Heart right ventricle (tissue), 16 donors: Measurements from ENCODE around the gene SLC6A9. TPM values are rescaled to one million over a fixed set of nuclear protein-coding genes. Genes with fewer than 3 reads are reported as not detected.

Source experiments
- ATAC-seq, 8 donors: fragments of 200-7000 bp; cut with Tn5 transposase; one replicate each; pipeline ENCODE4 v1.9.1; 2020; ENCODE audit warnings: mild to moderate bottlenecking in 8 of 8, moderate library complexity in 8 of 8, moderate number of reproducible peaks in 1 of 8
- DNase-seq, 2 donors: peaks; one replicate each; pipeline ENCODE4 v3.0.0-alpha.2; 2020
- H3K27ac ChIP-seq, 10 donors: fragments of 200-600 bp; sonication (generic) in 2 of 10; one replicate each; pipeline versions ENCODE4 v1.5.0 to v1.8.0; 2020 to 2022; ENCODE audit warnings: mild to moderate bottlenecking in 3 of 10
- H3K27me3 ChIP-seq, 7 donors: fragments of 200-600 bp; one replicate each; pipeline ENCODE4 v1.8.0; 2021 to 2022; ENCODE audit warnings: mild to moderate bottlenecking in 2 of 7
- H3K36me3 ChIP-seq, 9 donors: fragments of 200-600 bp; sonication (generic) in 1 of 9; one replicate each; pipeline versions ENCODE4 v1.5.0 to v1.8.0; 2020 to 2022; ENCODE audit warnings: mild to moderate bottlenecking in 2 of 9
- H3K4me1 ChIP-seq, 9 donors: fragments of 200-600 bp; sonication (generic) in 1 of 9; one replicate each; pipeline versions ENCODE4 v1.5.0 to v1.8.0; 2020 to 2022; ENCODE audit warnings: mild to moderate bottlenecking in 4 of 9
- H3K4me3 ChIP-seq, 10 donors: fragments of 200-600 bp; sonication (generic) in 2 of 10; one replicate each; pipeline versions ENCODE4 v1.5.0 to v1.8.0; 2020 to 2022; ENCODE audit warnings: mild to moderate bottlenecking in 7 of 10, moderate library complexity in 2 of 10
- H3K9me3 ChIP-seq, 11 donors: fragments of 200-600 bp in 10 of 11; sonication (generic) in 2 of 11; one replicate each; pipeline versions ENCODE4 v1.5.0 to v1.8.0; 2013 to 2022; ENCODE audit warnings: mild to moderate bottlenecking in 2 of 11, control low read depth in 1 of 11, moderate library complexity in 1 of 11
- CTCF ChIP-seq, 9 donors: fragments of 200-600 bp; sonication (generic) in 2 of 9; IDR thresholded peaks; one replicate each; pipeline versions ENCODE4 v1.5.0 to v1.8.0; 2021 to 2022; ENCODE audit warnings: antibody characterized with exemption in 9 of 9, mild to moderate bottlenecking in 5 of 9, moderate library complexity in 1 of 9
- WGBS, 2 donors: extraction: QIAGEN DNeasy Blood & Tissue Kit; methylation state at CpG; one replicate each; pipeline ENCODE4 v1.1.7; 2013; ENCODE audit warnings: inconsistent platforms in 1 of 2; 5-methylcytosine and 5-hydroxymethylcytosine counted together
- intact Hi-C, 10 donors: fragments of 100-400 bp; cut with DNase I; formaldehyde crosslinking; loops; one replicate each; pipeline versions ENCODE4 v1.11.1 to v1.14.2; 2022
- polyA plus RNA-seq, 2 donors: library from polyadenylated mRNA; stranded (reverse); fragments of 200-250 nt; gene quantifications; one replicate each; pipeline ENCODE4 v1.2.3, GENCODE V29; 2013
- total RNA-seq, 10 donors: library from RNA; stranded (reverse); fragmentation: NEBNext Ultra II Directional in 3 of 10; extraction: Animal tissue kit (Norgen Biotek cat#: 25700) in 3 of 10; gene quantifications; one replicate each; pipeline versions ENCODE4 v1.2.1 to v1.2.4, GENCODE V29; 2021 to 2023
- donor health status: Arrhythmogenic right ventricular cardiomyopathy.
- donor health status: ischemic (EF 13 %, LVEDD 7.1; RV severe dilation, severe dysfunction).
- donor health status: healthy with polysubstance abuse.
- donor health status: DM: no; HTN: yes; CAD: no.
- donor health status: DM: no; HTN: no; CAD: no.
- donor health status: ischemic (EF 25% LVEDD 6.9; RV normal size, moderate dysfunction).
- donor health status: ischemic (EF 25% LVEDD 5.7; RV mildly dilated, moderate dysfunction).
- donor health status: healthy.
- donor health status: DM: yes; HTN: yes; CAD: no.
- donor health status: Ischemic cardiomyopathy.
- donor health status: ischemic (EF 35%, LVEDD 5.7; RV mildly dilated, moderate dysfunction).
- donor health status: nonischemic (EF 11% LVEDD 7.7; RV severe dilation, severe dysfunction).
- donor health status: DM: yes; HTN: yes; CAD: no.
- donor health status: PGD.
- donor health status: ischemic (EF 29% LVEDD 5.4; RV normal size, mild dysfunction).
- donor health status: nonischemic (EF 23%, LVEDD 6.1; RV moderate dilation, normal function).

Gene SLC6A9
- total and polyA plus RNA-seq, 12 donors, result 0.32 to 1.7 (median 0.96) TPM

GRCh38 chr1:44015206-44015605 lies 16.1 kb downstream of the SLC6A9 start:
- intact Hi-C loops, result no loop called here
- Histone ChIP-seq H3K27me3 (no peaks in the 10 kb centered on the region), H3K4me3 (no peak overlapping the region), H3K36me3 (no peaks in the 10 kb centered on the region), H3K9me3 (no peaks in the 10 kb centered on the region), H3K27ac (no peak overlapping the region), H3K4me1 (peaks cover 0 to 21% (median 0%) of the 10 kb centered on the region in 9 donors)
- WGBS, 2 donors, result 46 to 57% methylated on average over 3 of the region's 3 CpGs
- DNase-seq (peak in 1 of 2 donors; percentile 38), ATAC-seq (peak; percentile 39 to 76 (median 49))
- no peak for TF ChIP-seq CTCF (IDR thresholded peaks at IDR 0.05)

GRCh38 chr1:44014365-44015104 lies 16.7 kb downstream of the SLC6A9 start:
- DNase-seq (no peak), ATAC-seq (no peak)
- Histone ChIP-seq H3K36me3 (no peaks in the 10 kb centered on the region), H3K4me3 (no peak overlapping the region), H3K27me3 (no peaks in the 10 kb centered on the region), H3K4me1 (peaks cover 0 to 21% (median 0%) of the 10 kb centered on the region in 9 donors), H3K9me3 (no peaks in the 10 kb centered on the region), H3K27ac (no peak overlapping the region)
- 66 to 72% methylated on average over 8 of the region's 8 CpGs for WGBS, 2 donors
- intact Hi-C loops, result no loop called here
- no peak for TF ChIP-seq CTCF (IDR thresholded peaks at IDR 0.05)

- H3K9me3 ChIP-seq, result no peaks in the 10 kb centered on the region
- ATAC-seq (no peak), DNase-seq (no peak)
- peaks cover 0 to 21% (median 0%) of the 10 kb centered on the region in 9 donors for H3K4me1 ChIP-seq
- no peaks in the 10 kb centered on the region for H3K27me3 ChIP-seq
- WGBS, 2 donors, result 79 to 85% methylated on average over 5 of the region's 5 CpGs
- intact Hi-C loops, result no loop called here
- H3K27ac ChIP-seq, result no peak overlapping the region
- H3K4me3 ChIP-seq, result no peak overlapping the region
- no peak for TF ChIP-seq CTCF (IDR thresholded peaks at IDR 0.05)
- H3K36me3 ChIP-seq, result no peaks in the 10 kb centered on the region
Observed at GRCh38 chr1:44013949-44014348, 17.3 kb downstream of the SLC6A9 start.

GRCh38 chr1:44012941-44013609 lies 18.2 kb downstream of the SLC6A9 start:
- DNase-seq (no peak), ATAC-seq (no peak)
- Histone ChIP-seq H3K4me3 (no peak overlapping the region), H3K9me3 (no peaks in the 10 kb centered on the region), H3K27me3 (no peaks in the 10 kb centered on the region), H3K27ac (no peak overlapping the region), H3K36me3 (no peaks in the 10 kb centered on the region), H3K4me1 (peaks cover 0 to 21% (median 0%) of the 10 kb centered on the region in 9 donors)
- WGBS, 2 donors, result 72 to 77% methylated on average over 13 of the region's 13 CpGs
- intact Hi-C loops, result no loop called here
- no peak for TF ChIP-seq CTCF (IDR thresholded peaks at IDR 0.05)
